ENCODE results near the gene FRAS1.

- TF ChIP-seq CTCF (IDR thresholded peaks at IDR 0.05) (no peak), POLR2A (IDR thresholded peaks at IDR 0.05) (no peak)
Observed at GRCh38 chr4:78185117-78185516, 128.0 kb downstream of the FRAS1 start.
